Stimulated activated CD8-positive, alpha-beta memory T cell treated with anti-CD3 and anti-CD28 coated beads, Interleukin-7, amount 100 ng/mL, for 1 hour (primary cell): ENCODE measurements around the gene EFCAB13.
"Not testable (repeated sequence)": the region's sequence is repeated elsewhere in the genome, so short reads cannot be mapped to it uniquely, and the experiment has no call there.

Source experiments
- DNase-seq, 2 donors: peaks; one replicate each; pipeline ENCODE4 v3.0.0-alpha.2; 2020; ENCODE audit warnings: low read depth in 2 of 2

The EFCAB13 gene

GRCh38 chr17:47423406-47424295 is 99.9 kb downstream of the EFCAB13 start:
- DNase-seq, result no peak

DNA sequence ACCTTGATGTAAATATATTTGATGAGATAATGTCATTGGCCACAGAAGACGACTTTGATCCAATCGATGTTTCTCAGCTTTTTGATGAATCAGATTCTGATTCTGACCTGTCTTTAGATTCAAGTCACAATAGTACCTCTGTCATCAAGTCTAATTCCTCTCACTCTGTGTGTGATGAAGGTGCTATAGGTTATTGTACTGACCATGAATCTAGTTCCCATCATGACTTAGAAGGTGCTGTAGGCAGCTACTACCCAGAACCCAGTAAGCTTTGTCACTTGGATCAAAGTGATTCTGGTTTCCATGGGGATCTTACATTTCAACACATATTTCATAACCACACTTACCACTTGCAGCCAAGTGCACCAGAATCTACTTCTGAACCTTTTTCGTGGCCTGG is 101.5 kb downstream of the EFCAB13 start:
- not testable (repeated sequence) for DNase-seq

DNA sequence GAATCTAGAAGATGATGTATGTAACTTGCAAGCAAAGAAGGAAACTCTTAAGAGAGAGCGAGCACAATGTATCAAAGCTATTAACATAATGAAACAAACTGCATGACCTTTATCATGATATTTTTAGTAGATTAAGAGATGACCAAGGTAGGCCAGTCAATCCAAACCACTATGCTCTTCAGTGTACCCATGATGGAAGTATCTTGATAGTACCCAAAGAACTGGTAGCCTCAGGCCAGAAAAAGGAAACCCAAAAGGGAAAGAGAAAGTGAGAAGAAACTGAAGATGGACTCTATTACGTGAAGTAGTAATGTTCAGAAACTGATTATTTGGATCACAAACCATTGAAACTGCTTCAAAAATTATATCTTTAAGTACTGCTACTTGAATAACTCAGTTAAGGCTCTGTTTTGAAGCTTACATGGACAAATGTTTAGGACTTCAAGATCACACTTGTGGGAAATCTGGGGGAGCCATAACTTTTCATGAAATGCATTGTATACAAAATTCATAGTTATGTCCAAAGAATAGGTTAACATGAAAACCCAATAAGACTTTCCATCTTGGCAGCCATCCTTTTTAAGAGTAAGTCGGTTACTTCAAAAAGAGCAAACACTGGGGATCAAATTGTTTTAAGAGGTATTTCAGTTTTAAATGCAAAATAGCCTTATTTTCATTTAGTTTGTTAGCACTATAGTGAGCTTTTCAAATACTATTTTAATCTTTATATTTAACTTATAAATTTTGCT is 102.3 kb downstream of the EFCAB13 start:
- not testable (repeated sequence) for DNase-seq

DNA sequence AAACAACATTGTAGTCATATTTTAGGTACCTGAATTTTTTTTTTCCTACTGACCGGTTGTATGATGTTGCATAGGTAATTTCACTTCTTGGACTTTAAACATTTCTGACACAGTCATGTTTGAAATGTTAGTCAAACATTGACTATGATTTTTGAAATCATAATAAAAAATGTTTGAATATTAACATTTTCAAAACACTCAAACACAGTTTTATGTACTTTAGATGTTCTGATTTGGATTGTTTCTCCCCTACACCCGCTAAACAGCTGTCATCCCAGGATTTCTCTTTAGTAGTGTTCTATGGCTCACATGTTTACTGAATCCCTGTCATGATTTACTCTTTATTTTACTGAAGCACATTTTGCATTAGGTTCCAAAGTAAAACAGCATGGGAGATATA is 104.2 kb downstream of the EFCAB13 start:
- DNase-seq, result no peak

- DNase-seq, result not testable (repeated sequence)
Measured at GRCh38 chr17:47432240-47432639, 108.5 kb downstream of the EFCAB13 start.

GRCh38 chr17:47465165-47465564 is 141.4 kb downstream of the EFCAB13 start:
- DNase-seq, result no peak

- not testable (repeated sequence) for DNase-seq
Measured at GRCh38 chr17:47466976-47467375, 143.2 kb downstream of the EFCAB13 start.

- DNase-seq, result no peak
Measured at GRCh38 chr17:47470836-47471235, 147.1 kb downstream of the EFCAB13 start.

DNA sequence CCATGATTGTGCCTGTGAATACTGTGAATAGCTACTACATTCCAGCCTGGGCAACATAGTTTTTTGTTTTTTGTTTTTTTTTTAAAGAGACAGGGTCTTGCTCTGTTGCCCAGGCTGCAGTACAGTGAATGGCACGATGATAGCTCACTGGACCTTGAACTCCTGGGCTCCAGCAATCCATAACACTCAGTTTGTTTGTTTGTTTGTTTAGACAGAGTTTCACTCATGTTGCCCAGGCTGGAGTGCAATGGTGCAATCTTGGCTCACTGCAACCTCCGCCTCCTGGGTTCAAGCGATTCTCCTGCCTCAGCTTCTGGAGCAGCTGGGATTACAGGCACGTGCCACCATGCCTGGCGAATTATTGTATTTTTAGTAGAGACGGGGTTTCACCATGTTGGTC is 148.3 kb downstream of the EFCAB13 start:
- not testable (repeated sequence) for DNase-seq
